ENCODE data around the gene BICC1.

- TF ChIP-seq CTCF (IDR thresholded peaks at IDR 0.05) (no peak), POLR2A (IDR thresholded peaks at IDR 0.05) (no peak)
Observed at GRCh38 chr10:58586282-58587245, 73.9 kb downstream of the BICC1 start.
